Measurements from ENCODE around the gene ZCCHC8.

The ZCCHC8 gene

GRCh38 chr12:122422730-122423257 is 77.9 kb downstream of the ZCCHC8 start:
- no peak for FAIRE-seq

- FAIRE-seq, result no peak
These were observed 78.7 kb downstream of the ZCCHC8 start, which contains the start of gene CLIP1 for GRCh38 chr12:122421821-122422729. TSS of gene CLIP1 (minus strand) at chr12:122422669. CDS start at chr12:122380452, 42,217 bp downstream.

Data from islet of Langerhans (tissue), 1 donor.